K562 (cell line): ENCODE measurements around the gene GALT. TPM values are rescaled to one million over a fixed set of nuclear protein-coding genes. Genes with fewer than 3 reads are reported as not detected.
A peak's percentile ranks its signal among the peaks of the same experiment; 100 is the strongest.

ENCODE experiments used
- ARID1B ChIP-seq: fragments of 450-650 bp; IDR thresholded peaks from 2 replicates; pipeline ENCODE4 v1.6.1; 2016; ENCODE audit warnings: antibody characterized with exemption, mild to moderate bottlenecking, inconsistent platforms
- ATF1 ChIP-seq, 2 experiments: fragments of 450-650 bp in 1 of 2; IDR thresholded peaks; 2 replicates each; pipeline ENCODE4 v1.6.1; 2016; ENCODE audit warnings: missing compliant biosample characterization in 1 of 2, missing genetic modification characterization in 1 of 2
- CHCHD3 ChIP-seq: fragments of 250-450 bp; sonication (Bioruptor Pico); IDR thresholded peaks from 2 replicates; pipeline ENCODE4 v2.1.2; 2022; ENCODE audit warnings: mild to moderate bottlenecking
- CREB1 ChIP-seq, 2 experiments: sonication (generic) in 1 of 2; formaldehyde crosslinking in 1 of 2; IDR thresholded peaks; 2 replicates each; pipeline versions ENCODE4 v1.6.1 to v1.8.0; 2012 to 2022; ENCODE audit warnings: inconsistent platforms in 1 of 2, mild to moderate bottlenecking in 1 of 2, missing genetic modification reagents in 1 of 2, moderate library complexity in 1 of 2
- DLX4 ChIP-seq: fragments of 250-450 bp; sonication (Bioruptor Pico); IDR thresholded peaks from 2 replicates; pipeline ENCODE4 v1.6.1; 2021; ENCODE audit warnings: mild to moderate bottlenecking
- HINFP ChIP-seq: fragments of 450-650 bp; conservative IDR thresholded peaks from 2 replicates; pipeline ENCODE4 v1.6.1; 2016; ENCODE audit warnings: missing genetic modification characterization, low read depth, mild to moderate bottlenecking, control low read depth, missing compliant biosample characterization
- HNRNPL ChIP-seq: fragments of 200-400 bp; formaldehyde crosslinking; IDR thresholded peaks from 2 replicates; pipeline ENCODE4 v1.6.1; 2017; ENCODE audit warnings: low read depth, mild to moderate bottlenecking, low read length
- KAT8 ChIP-seq: fragments of 450-650 bp; IDR thresholded peaks from 2 replicates; pipeline ENCODE4 v1.6.1; 2016; ENCODE audit warnings: low read depth, mild to moderate bottlenecking
- MIER1 ChIP-seq: fragments of 450-650 bp; IDR thresholded peaks from 2 replicates; pipeline ENCODE4 v1.6.1; 2016; ENCODE audit warnings: antibody characterized with exemption, mild to moderate bottlenecking, low read depth
- SAP30 ChIP-seq: fragments of 200-600 bp; sonication (generic); IDR thresholded peaks from 2 replicates; pipeline ENCODE4 v1.6.1; 2012; ENCODE audit warnings: borderline replicate concordance, low read depth, mild to moderate bottlenecking, moderate library complexity, low read length, control low read depth, inconsistent platforms; ENCODE audit not compliant: insufficient read depth, poor library complexity, severe bottlenecking
- SMARCA4 ChIP-seq: fragments of 450-650 bp; IDR thresholded peaks from 2 replicates; pipeline ENCODE4 v1.6.1; 2016
- SRF ChIP-seq, 2 experiments: fragments of 250-450, 450-650 bp in 1 of 2; sonication (Bioruptor Pico) in 1 of 2; sonication (generic) in 1 of 2; formaldehyde crosslinking; IDR thresholded peaks; 2 replicates each; pipeline versions ENCODE4 v1.5.0 to v1.5.1; 2020 to 2022; ENCODE audit warnings: mild to moderate bottlenecking in 1 of 2, missing genetic modification reagents in 1 of 2
- TAL1 ChIP-seq: fragments of 450-650 bp; IDR thresholded peaks from 2 replicates; pipeline ENCODE4 v1.6.1; 2016; ENCODE audit warnings: mild to moderate bottlenecking
- TFAM ChIP-seq: fragments of 250-450 bp; sonication (Bioruptor Pico); conservative IDR thresholded peaks from 2 replicates; pipeline ENCODE4 v1.5.0; 2021; ENCODE audit warnings: mild to moderate bottlenecking, moderate library complexity
- TGIF2 ChIP-seq: sonication (generic); formaldehyde crosslinking; IDR thresholded peaks from 2 replicates; pipeline ENCODE4 v1.8.1; 2022; ENCODE audit warnings: mild to moderate bottlenecking, missing genetic modification reagents, moderate library complexity
- USF1 ChIP-seq: sonication (generic); formaldehyde crosslinking; IDR thresholded peaks from 2 replicates; pipeline ENCODE4 v1.9.0; 2022; ENCODE audit warnings: mild to moderate bottlenecking, missing genetic modification reagents
- ZKSCAN1 ChIP-seq: fragments of 150-350 bp; IDR thresholded peaks from 2 replicates; pipeline ENCODE4 v1.6.1; 2016; ENCODE audit warnings: low read depth, low read length
- ZNF140 ChIP-seq: fragments of 250-450 bp; sonication (Bioruptor Pico); IDR thresholded peaks from 2 replicates; pipeline ENCODE4 v1.8.0; 2021; ENCODE audit warnings: moderate library complexity, mild to moderate bottlenecking, inconsistent platforms
- ZNF146 ChIP-seq: IDR thresholded peaks from one replicate; pipeline ENCODE4 v1.6.1; 2018; ENCODE audit warnings: missing compliant biosample characterization; ENCODE audit not compliant: unreplicated experiment
- ZNF174 ChIP-seq: fragments of 250-450 bp; sonication (Bioruptor Pico); IDR thresholded peaks from 2 replicates; pipeline ENCODE4 v1.4.0; 2020; ENCODE audit warnings: mild to moderate bottlenecking
- ZNF431 ChIP-seq: sonication (generic); formaldehyde crosslinking; IDR thresholded peaks from 2 replicates; pipeline ENCODE4 v1.8.0; 2022; ENCODE audit warnings: mild to moderate bottlenecking, missing genetic modification reagents
- polyA plus RNA-seq, 8 experiments: library from polyadenylated mRNA; depleted of rRNA in 4 of 8; stranded (reverse) in 5 of 8; unstranded in 3 of 8; fragments of >200 nt; fragmentation: Nextera tagmentation in 2 of 8; fragmentation: Illumina TruSeq in 1 of 8; extraction: Ambion mirVana in 2 of 8; extraction: Trizol in 1 of 8; gene quantifications; 2 replicates each; pipeline versions ENCODE4 v1.2.1 to v1.2.3, GENCODE V29; 2011 to 2014; ENCODE audit warnings: inconsistent platforms in 1 of 8, missing spikeins in 1 of 8
- total RNA-seq, 7 experiments: library from RNA; depleted of rRNA in 6 of 7; stranded (reverse); fragments of >200 nt in 6 of 7; fragmentation: Illumina TruSeq in 2 of 7; extraction: Trizol in 2 of 7; gene quantifications; 2 replicates each; pipeline versions ENCODE4 v1.2.1 to v1.2.3, GENCODE V29; 2011 to 2021; ENCODE audit warnings: low replicate concordance in 1 of 7

GALT gene
- total and polyA plus RNA-seq, 9 of the 15 experiments (the other 6 are each of a cell fraction or from before 2014, with no cell fraction given): 7.3 to 29.2 (median 15.6) TPM

- no peak for TF ChIP-seq HINFP
- no peak for TF ChIP-seq SAP30
- no peak for TF ChIP-seq SRF (CRISPR knock-in tag; IDR thresholded peaks at IDR 0.05)
- no peak for TF ChIP-seq ZNF174 (CRISPR knock-in tag)
- no peak for TF ChIP-seq TGIF2 (CRISPR knock-in tag)
- TF ChIP-seq MIER1: no peak
- no peak for TF ChIP-seq ZKSCAN1
- no peak for TF ChIP-seq DLX4 (CRISPR knock-in tag)
- 0 out of 2 replicates have a peak, but pooled peaks have one; percentile 27 for TF ChIP-seq SMARCA4
- no peak for TF ChIP-seq CREB1 (IDR thresholded peaks at IDR 0.05)
- TF ChIP-seq CREB1 (CRISPR knock-in tag; IDR thresholded peaks at IDR 0.05): no peak
- no peak for TF ChIP-seq CHCHD3
- TF ChIP-seq TAL1: peak; percentile 63
- TF ChIP-seq KAT8: no peak
- no peak for TF ChIP-seq ATF1 (CRISPR knock-in tag; IDR thresholded peaks at IDR 0.05)
- no peak for TF ChIP-seq ATF1 (tag; IDR thresholded peaks at IDR 0.05)
- TF ChIP-seq HNRNPL: no peak
- TF ChIP-seq TFAM (CRISPR knock-in tag): no peak
- no peak for TF ChIP-seq ZNF146
- TF ChIP-seq ZNF431: no peak
- TF ChIP-seq USF1 (CRISPR knock-in tag): no peak
- TF ChIP-seq ZNF140: no peak
- peak; percentile 74 for TF ChIP-seq ARID1B
Observed at GRCh38 chr9:34606190-34606589, 40.3 kb upstream of the GALT start (continued).
